ENCODE measurements around the gene ERCC6L2. TPM values are rescaled to one million over a fixed set of nuclear protein-coding genes. Genes with fewer than 3 reads are reported as not detected.

The ERCC6L2 gene
- total and polyA plus RNA-seq, 9 of the 15 experiments (the other 6 are each of a cell fraction or from before 2014, with no cell fraction given) = 7.8 to 42.8 (median 23.6) TPM

DNA sequence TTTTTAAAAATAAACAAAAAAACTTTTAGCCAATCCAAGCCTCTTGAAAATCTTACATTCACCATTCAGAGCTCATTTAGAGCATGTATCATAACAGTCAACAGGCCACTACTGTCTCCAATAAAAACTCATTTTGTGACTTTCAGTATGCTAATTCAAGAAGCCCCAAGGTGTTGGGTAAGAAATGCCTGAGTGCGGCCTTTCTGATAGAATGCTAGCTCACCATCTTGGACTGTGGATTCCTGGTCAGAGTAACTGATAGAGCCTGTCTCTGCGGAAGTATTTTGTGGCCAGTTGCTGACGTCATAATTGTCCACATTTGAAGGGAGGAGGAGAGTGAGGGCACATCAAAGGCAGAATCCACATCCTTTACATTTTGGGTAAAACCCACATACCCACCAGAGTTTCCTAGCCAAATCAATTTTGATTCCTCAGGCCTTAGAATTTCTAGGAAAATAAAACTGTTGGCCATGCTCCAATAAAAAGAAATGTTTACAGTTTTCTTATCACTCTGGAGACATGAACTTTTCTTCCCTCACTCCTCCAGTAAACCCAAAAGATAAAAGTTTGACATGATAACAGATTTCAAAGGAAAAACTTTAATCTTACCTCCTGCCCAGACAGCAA is 41.1 kb upstream of the ERCC6L2 start (continued):
- TF ChIP-seq, protein P1, sequence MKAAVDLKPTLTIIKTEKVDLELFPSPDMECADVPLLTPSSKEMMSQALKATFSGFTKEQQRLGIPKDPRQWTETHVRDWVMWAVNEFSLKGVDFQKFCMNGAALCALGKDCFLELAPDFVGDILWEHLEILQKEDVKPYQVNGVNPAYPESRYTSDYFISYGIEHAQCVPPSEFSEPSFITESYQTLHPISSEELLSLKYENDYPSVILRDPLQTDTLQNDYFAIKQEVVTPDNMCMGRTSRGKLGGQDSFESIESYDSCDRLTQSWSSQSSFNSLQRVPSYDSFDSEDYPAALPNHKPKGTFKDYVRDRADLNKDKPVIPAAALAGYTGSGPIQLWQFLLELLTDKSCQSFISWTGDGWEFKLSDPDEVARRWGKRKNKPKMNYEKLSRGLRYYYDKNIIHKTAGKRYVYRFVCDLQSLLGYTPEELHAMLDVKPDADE (conservative IDR thresholded peaks at IDR 0.05; ENCODE audit: control insufficient read depth, low read depth, low read length) = no peak
- TF ChIP-seq PTBP1 (IDR thresholded peaks at IDR 0.05; ENCODE audit: low read depth, low read length) = no peak

DNA sequence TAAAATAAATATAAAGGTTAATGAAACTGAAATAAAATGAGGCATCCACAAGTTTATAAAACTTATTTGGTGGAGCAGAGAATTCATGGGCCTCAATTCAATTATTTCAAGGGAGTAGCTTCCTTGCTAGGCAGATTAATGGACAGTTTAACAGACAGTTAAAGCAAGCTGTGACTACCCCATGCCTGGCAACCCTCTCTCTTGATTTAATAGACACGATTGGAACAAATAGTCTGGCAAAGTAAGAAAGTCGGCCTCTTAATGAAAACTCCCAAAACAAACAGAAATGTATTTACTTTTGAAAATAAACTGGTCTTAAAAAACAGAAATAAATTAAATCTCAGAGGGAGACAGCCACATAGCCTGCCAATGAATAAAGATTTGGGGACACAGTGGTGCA is 40.1 kb upstream of the ERCC6L2 start:
- no peak for DNase-seq (ENCODE audit: extremely low read depth in 1 of 4, low spot score in 3 of 4)
- Histone ChIP-seq H4K20me1 (replicated peaks; ENCODE audit: control insufficient read depth, insufficient read depth, low read length) (no peaks in the 10 kb centered on the region), H3K9ac (ENCODE audit: insufficient read depth in 1 of 2, low read depth in 2 of 2, low read length in 2 of 2) (no peak overlapping the region), H3K79me2 (ENCODE audit: control insufficient read depth, insufficient read depth, low read length) (no peaks in the 10 kb centered on the region), H3K9me3 (replicated peaks; ENCODE audit: control insufficient read depth, insufficient read depth, low read depth, low read length) (no peaks in the 10 kb centered on the region), H2AFZ (ENCODE audit: low read depth, low read length) (no peak overlapping the region), H3K4me1 (replicated peaks in 1 of 2; ENCODE audit: control insufficient read depth in 2 of 2, insufficient read depth in 2 of 2, low read length in 2 of 2) (peaks cover 0 to 17% of the 10 kb centered on the region in 2 experiments; a peak in 3 of 5 replicates), H3K4me2 (ENCODE audit: insufficient read depth, low read length) (no peak overlapping the region), H3K9me1 (ENCODE audit: control insufficient read depth, insufficient read depth, low read length) (no peaks in the 10 kb centered on the region), H3K4me3 (no peak overlapping the region), H3K36me3 (ENCODE audit: control insufficient read depth, insufficient read depth, low read length) (no peaks in the 10 kb centered on the region), H3K27me3 (ENCODE audit: control insufficient read depth in 2 of 2, insufficient read depth in 2 of 2, low read length in 2 of 2) (peaks cover 0 to 17% of the 10 kb centered on the region in 2 experiments; a peak in 2 of 5 replicates), H3K27ac (ENCODE audit: extremely low read depth, low read depth, low read length) (no peak overlapping the region)
- no TSS peak for BruUV-seq (replicated peaks)
- ATAC-seq = no peak
- intact Hi-C loops (cut with micrococcal nuclease) = no loop called here
- no peak for FAIRE-seq
- in situ Hi-C loops (cut with MboI) = no loop called here
- 36% methylated on average over 2 of the region's 2 CpGs for WGBS (ENCODE audit: insufficient coverage, low coverage, missing lambda C conversion rate)
- ChIA-PET CTCF (ENCODE audit: low intra/inter-chr PET ratio) (no interaction called here), POLR2A (no interaction called here)
- TF ChIP-seq FOSL1 (tag; conservative IDR thresholded peaks at IDR 0.05) (no peak), MTA2 (IDR thresholded peaks at IDR 0.05; ENCODE audit: low read depth) (no peak), ZNF445 (CRISPR knock-in tag; IDR thresholded peaks at IDR 0.05; ENCODE audit: low read depth) (no peak), U2AF2 (optimal IDR thresholded peaks at IDR 0.05; ENCODE audit: low read depth, low read length) (no peak), SMAD2 (IDR thresholded peaks at IDR 0.05; ENCODE audit: low read depth, low read length) (no peak), SREBF2 (CRISPR knock-in tag; IDR thresholded peaks at IDR 0.05) (no peak), SNRNP70 (optimal IDR thresholded peaks at IDR 0.05; ENCODE audit: low read depth, low read length) (no peak), GATA2 (CRISPR knock-in tag; IDR thresholded peaks at IDR 0.05) (no peak), RBM17 (IDR thresholded peaks at IDR 0.05; ENCODE audit: borderline replicate concordance, low read depth, low read length) (no peak), POLR3A (IDR thresholded peaks at IDR 0.05; ENCODE audit: borderline replicate concordance, extremely low read depth, insufficient read depth, insufficient read length) (no peak)
- TF ChIP-seq, protein P2, sequence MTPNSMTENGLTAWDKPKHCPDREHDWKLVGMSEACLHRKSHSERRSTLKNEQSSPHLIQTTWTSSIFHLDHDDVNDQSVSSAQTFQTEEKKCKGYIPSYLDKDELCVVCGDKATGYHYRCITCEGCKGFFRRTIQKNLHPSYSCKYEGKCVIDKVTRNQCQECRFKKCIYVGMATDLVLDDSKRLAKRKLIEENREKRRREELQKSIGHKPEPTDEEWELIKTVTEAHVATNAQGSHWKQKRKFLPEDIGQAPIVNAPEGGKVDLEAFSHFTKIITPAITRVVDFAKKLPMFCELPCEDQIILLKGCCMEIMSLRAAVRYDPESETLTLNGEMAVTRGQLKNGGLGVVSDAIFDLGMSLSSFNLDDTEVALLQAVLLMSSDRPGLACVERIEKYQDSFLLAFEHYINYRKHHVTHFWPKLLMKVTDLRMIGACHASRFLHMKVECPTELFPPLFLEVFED (CRISPR knock-in tag; conservative IDR thresholded peaks at IDR 0.05) = no peak
- TF ChIP-seq, protein P3, sequence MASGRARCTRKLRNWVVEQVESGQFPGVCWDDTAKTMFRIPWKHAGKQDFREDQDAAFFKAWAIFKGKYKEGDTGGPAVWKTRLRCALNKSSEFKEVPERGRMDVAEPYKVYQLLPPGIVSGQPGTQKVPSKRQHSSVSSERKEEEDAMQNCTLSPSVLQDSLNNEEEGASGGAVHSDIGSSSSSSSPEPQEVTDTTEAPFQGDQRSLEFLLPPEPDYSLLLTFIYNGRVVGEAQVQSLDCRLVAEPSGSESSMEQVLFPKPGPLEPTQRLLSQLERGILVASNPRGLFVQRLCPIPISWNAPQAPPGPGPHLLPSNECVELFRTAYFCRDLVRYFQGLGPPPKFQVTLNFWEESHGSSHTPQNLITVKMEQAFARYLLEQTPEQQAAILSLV (tag; IDR thresholded peaks at IDR 0.05) = no peak

All from K562 (cell line).